ENCODE data around the gene TMEM31. TPM values are rescaled to one million over a fixed set of nuclear protein-coding genes. Genes with fewer than 3 reads are reported as not detected.

The TMEM31 gene, protein sequence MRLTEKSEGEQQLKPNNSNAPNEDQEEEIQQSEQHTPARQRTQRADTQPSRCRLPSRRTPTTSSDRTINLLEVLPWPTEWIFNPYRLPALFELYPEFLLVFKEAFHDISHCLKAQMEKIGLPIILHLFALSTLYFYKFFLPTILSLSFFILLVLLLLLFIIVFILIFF
- not detected in 2 replicates for total RNA-seq

DNA sequence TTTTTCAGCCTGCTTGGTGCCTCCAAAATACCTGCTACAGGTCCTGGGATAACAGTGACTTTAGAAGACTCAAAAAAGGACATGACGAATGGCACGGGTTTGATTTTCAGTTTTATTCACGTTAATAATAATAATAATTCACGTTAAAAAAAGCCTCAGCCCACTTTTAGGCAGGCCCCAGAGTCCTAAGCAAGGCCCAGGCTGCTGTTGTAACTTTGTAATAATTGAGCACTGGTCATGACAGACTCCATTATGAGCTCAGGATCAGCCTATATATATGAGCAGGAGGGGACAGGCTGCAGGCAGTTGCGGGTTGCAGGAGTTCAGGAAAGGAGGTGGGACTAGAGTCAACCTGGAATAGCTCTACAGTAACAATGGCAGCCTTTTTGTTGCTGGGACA lies at the start of gene TMEM31:
TSS of gene TMEM31 (plus strand) at position 301 of the 400 bp plus-strand sequence. CDS start 1,350 bp downstream, outside the sequence.

DNA sequence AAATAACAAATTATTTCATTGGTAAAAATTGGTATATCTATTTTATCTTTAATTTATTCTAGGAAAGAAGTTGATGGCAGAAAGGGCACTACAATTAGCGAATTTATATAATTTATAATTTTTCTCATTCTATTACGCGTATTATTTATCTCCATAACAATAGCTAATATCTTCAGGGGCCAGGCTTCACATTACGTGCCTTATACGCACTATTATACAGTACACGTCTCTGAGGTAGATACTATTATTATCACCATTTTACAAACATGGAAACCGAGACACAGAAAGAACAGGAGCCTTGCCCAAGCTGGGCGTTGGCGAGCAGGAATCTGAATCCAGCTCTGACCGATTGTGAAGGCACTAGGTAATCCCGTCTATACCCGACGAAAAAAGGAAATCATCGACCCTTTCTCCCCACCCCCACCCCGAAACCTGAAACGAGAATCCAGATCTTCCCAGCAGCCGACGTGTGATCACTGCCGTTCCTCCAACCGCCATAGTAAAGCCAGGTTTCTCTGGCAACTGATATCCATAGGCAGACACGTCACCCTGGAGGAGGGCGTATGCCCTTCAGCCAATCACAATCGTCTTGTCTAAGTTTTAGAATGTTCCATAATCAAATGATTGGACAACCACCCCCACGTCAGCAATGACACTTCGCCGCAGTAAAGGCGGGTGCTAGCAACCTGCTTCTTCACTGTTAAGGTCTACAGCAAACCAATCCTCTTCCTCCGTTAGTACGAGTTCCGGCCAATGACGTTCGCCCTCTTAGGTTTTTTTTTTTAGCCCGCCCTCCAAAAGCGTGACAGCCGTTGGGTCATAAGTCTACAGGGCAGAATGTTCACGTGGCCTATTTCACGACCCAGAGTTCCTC lies 24.3 kb upstream of the TMEM31 start, which contains the start of gene MORF4L2:
TSS of gene MORF4L2 (minus strand) at position 501 of the 874 bp plus-strand sequence. CDS start 9,672 bp downstream, outside the sequence.

Other genes with a start within 250 kb of the TMEM31 start
- gene RAB40A, start 191.4 kb upstream of the TMEM31 start, total RNA-seq: not detected in 2 replicates
- gene TCEAL4, start 125.4 kb upstream of the TMEM31 start, total RNA-seq: 41.9 and 57.1 TPM in 2 replicates
- gene TCEAL3, start 102.9 kb upstream of the TMEM31 start, total RNA-seq: 20.0 and 22.3 TPM in 2 replicates
- 15.8 and 19.1 TPM in 2 replicates for gene TCEAL1, start 81.9 kb upstream of the TMEM31 start, total RNA-seq
- 284 and 368 TPM in 2 replicates for gene MORF4L2, start 24.2 kb upstream of the TMEM31 start, total RNA-seq
- gene PLP1, start 65.9 kb downstream of the TMEM31 start, total RNA-seq: not detected in 2 replicates
- 0.23 and 0.38 TPM in 2 replicates for gene RAB9B, start 121.3 kb downstream of the TMEM31 start, total RNA-seq